Measurements from ENCODE around the gene SRGN.
"Not testable (repeated sequence)": the region's sequence is repeated elsewhere in the genome, so short reads cannot be mapped to it uniquely, and the experiment has no call there.

The SRGN gene

GRCh38 chr10:69123747-69124562 is 36.1 kb downstream of the SRGN start, which contains the start of gene VPS26A:
Gene VPS26A (plus strand): TSS chr10:69124178. CDS start chr10:69124278, 100 bp downstream.
- in situ Hi-C loops (cut with HindIII; ENCODE audit: low sequenced_read_pairs) = no loop called here

- in situ Hi-C loops (cut with HindIII; ENCODE audit: low sequenced_read_pairs) = no loop called here
These were observed 36.8 kb downstream of the SRGN start for GRCh38 chr10:69124563-69125268.

- in situ Hi-C loops (cut with HindIII; ENCODE audit: low sequenced_read_pairs) = no loop called here
These were observed 37.7 kb downstream of the SRGN start for GRCh38 chr10:69125554-69125953.

DNA sequence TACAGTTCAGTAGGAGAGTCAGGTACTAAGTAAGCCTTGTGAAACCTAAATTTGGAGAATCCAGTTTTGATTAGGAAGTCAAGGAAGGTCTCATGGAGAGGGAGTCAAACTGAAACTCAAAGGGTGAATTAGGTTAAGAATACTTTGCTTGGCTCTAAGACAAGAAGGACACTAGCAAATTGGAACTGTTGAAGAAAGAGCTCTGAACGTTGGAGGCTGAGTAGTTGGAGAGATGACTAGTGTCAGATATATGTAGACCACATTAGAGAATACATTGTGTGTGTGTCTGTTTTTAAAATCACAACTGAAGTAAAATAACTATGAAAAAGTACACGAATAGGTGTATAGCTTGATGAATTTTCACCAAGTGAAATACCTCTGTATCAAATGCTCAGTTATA is 42.3 kb downstream of the SRGN start:
- in situ Hi-C loops (cut with HindIII; ENCODE audit: low sequenced_read_pairs) = no loop called here

DNA sequence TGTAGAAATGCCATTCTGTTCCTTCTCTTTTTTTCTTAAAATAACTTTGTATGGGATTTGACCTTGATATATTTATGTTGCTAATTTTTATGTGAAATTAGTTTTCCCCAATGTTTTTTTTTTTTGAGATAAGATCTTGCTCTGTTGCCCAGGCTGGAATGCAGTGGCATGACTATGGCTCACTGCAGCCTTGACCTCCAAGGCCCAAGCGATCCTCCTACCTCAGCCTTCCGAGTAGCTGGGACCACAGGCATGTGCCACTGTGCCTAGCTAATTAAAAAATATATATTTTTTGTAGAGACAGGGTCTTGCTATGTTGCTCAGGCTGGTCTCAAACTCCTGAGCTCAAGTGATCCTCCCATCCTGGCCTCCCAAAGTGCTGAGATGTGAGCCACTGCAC is 52.1 kb downstream of the SRGN start:
- in situ Hi-C loops (cut with HindIII; ENCODE audit: low sequenced_read_pairs) = no loop called here

GRCh38 chr10:69141304-69141703 is 53.4 kb downstream of the SRGN start:
- in situ Hi-C loops (cut with HindIII; ENCODE audit: low sequenced_read_pairs) = no loop called here

GRCh38 chr10:69142074-69142473 is 54.2 kb downstream of the SRGN start:
- in situ Hi-C loops (cut with HindIII; ENCODE audit: low sequenced_read_pairs) = not testable (repeated sequence)

DNA sequence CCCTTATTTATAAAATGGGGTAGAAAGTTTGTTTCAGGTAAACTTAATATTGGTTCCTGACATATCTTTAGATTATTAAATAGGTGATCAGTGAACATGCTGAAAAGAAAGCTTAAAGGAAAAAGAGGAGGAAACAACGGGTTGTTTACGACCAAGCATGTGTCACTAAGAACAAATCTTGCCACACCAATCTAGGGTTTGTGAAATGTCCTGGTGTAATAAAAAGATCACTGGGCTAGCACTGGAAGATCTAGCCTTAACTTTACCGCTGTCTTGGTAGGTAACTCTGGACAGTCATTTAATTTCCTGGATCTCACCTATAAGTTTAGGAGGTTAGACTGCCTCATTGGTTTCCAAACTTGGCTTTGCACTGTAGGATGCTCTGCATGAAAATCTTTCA is 55.1 kb downstream of the SRGN start:
- in situ Hi-C loops (cut with HindIII; ENCODE audit: low sequenced_read_pairs) = no loop called here

DNA sequence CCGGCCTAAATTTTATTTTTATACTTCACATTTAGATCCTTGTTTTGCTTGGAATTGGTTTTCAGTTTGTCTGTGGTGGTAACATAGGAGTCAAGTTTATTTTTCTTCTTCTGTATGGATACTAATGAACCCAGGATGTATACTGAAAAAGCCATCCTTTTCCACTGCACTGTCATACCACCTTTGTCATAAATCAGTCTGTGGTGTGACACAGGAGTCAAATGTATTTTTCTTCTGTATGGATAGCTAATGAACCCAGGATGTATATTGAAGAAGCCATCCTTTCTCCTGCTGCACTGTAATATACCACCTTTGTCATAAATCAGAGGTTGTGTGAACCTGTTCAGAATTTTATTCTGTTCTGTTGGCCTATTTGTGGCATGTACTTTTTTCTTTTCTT is 57.4 kb downstream of the SRGN start:
- in situ Hi-C loops (cut with HindIII; ENCODE audit: low sequenced_read_pairs) = no loop called here

GRCh38 chr10:69145864-69146263 is 58.0 kb downstream of the SRGN start:
- in situ Hi-C loops (cut with HindIII; ENCODE audit: low sequenced_read_pairs) = no loop called here

GRCh38 chr10:69146759-69147158 is 58.9 kb downstream of the SRGN start:
- in situ Hi-C loops (cut with HindIII; ENCODE audit: low sequenced_read_pairs) = no loop called here

DNA sequence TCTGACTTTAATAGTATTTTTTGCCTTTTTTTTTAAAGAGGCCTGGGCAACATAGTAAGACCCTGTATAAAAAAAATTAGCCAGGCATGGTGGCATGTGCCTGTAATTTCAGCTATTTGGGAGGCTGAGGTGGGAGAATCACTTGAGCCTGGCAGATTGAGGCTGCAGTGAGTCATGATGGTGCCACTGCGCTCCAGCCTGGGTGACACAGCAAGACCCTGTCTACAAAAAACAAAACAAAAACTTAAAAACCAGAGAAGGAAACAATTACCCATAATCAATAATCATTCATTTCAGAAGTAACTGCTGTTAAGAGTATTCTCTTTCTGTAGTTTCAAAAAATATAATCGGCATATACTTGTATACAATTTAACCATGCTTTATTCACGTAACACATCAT is 64.1 kb downstream of the SRGN start:
- in situ Hi-C loops (cut with HindIII; ENCODE audit: low sequenced_read_pairs) = no loop called here

DNA sequence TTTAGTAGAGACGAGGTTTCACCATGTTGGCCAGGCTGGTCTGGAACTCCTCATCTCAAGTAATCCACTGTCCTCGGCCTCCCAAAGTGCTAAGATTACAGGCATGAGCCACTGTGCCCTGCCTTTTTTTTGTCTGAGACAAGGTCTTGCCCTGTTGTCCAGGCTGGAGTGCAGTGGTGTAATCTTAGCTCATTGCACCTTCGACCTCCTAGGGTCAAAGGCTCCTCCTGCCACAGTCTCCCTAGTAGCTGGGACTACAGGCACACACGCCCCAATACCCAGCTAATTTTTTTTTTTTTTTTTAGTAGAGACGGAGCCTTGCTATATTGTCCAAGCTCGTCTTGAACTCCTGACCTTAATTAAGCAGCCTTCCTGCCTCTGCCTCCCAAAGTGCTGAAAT is 65.3 kb downstream of the SRGN start:
- in situ Hi-C loops (cut with HindIII; ENCODE audit: low sequenced_read_pairs) = no loop called here
